HG03139 (cell line): ENCODE measurements around the gene SCYGR6.

Experiments used
- ATAC-seq: cut with Tn5 transposase; IDR thresholded peaks from one replicate; pipeline ENCODE4 v1.9.1; 2021; ENCODE audit not compliant: unreplicated experiment

Gene SCYGR6

GRCh38 chr2:227716501-227716900, 8.1 kb downstream of the SCYGR6 start:
- ATAC-seq: no peak

- ATAC-seq: no peak
These were observed 11.3 kb downstream of the SCYGR6 start for GRCh38 chr2:227713291-227713690.

GRCh38 chr2:227710986-227711385, 13.6 kb downstream of the SCYGR6 start:
- no peak for ATAC-seq

- ATAC-seq: no peak
These were observed 17.2 kb downstream of the SCYGR6 start for GRCh38 chr2:227707390-227707789.

GRCh38 chr2:227706859-227707258, 17.7 kb downstream of the SCYGR6 start:
- no peak for ATAC-seq

- no peak for ATAC-seq
These were observed 20.6 kb downstream of the SCYGR6 start for GRCh38 chr2:227703961-227704360.

GRCh38 chr2:227703280-227703732, 21.3 kb downstream of the SCYGR6 start:
- ATAC-seq: no peak

- no peak for ATAC-seq
These were observed 23.0 kb downstream of the SCYGR6 start for GRCh38 chr2:227701556-227701955.

GRCh38 chr2:227696990-227697679, 27.4 kb downstream of the SCYGR6 start:
- ATAC-seq: no peak

GRCh38 chr2:227687189-227687588, 37.4 kb downstream of the SCYGR6 start:
- no peak for ATAC-seq

- no peak for ATAC-seq
These were observed 40.3 kb downstream of the SCYGR6 start for GRCh38 chr2:227684258-227684657.

- no peak for ATAC-seq
These were observed 46.6 kb downstream of the SCYGR6 start for GRCh38 chr2:227677928-227678327.

GRCh38 chr2:227674485-227674884, 50.1 kb downstream of the SCYGR6 start:
- no peak for ATAC-seq
